IMR-90 (cell line): ENCODE data around the gene SLC2A14. TPM values are rescaled to one million over a fixed set of nuclear protein-coding genes. Genes with fewer than 3 reads are reported as not detected.
"Not testable (repeated sequence)": the region's sequence is repeated elsewhere in the genome, so short reads cannot be mapped to it uniquely, and the experiment has no call there.

Source experiments
- ATAC-seq: fragments of 200-7000 bp; cut with Tn5 transposase; 2 replicates; pipeline ENCODE4 v1.9.1; 2020; ENCODE audit warnings: low read depth, mild to moderate bottlenecking, moderate library complexity
- BruUV-seq: library from RNA; stranded (reverse); fragments of 400-500 nt; replicated peaks from 2 replicates; lab custom pipeline; 2021; lab: Mats Ljungman, UMichigan
- CTCF ChIA-PET: fragments of 300-600 bp; formaldehyde crosslinking; extraction: SDS; loops from one replicate; lab custom pipeline; 2021; ENCODE audit warnings: antibody characterized with exemption; lab: Yijun Ruan, JAX
- POLR2A ChIA-PET: fragments of 300-600 bp; sonication (Branson Sonifier 250); formaldehyde crosslinking; loops from one replicate; lab custom pipeline; 2022; ENCODE audit warnings: antibody characterized with exemption; ENCODE audit not compliant: unreplicated experiment; lab: Charles Lee
- DNase-seq: peaks from one replicate; pipeline ENCODE4 v3.0.0; 2013
- H2AFZ ChIP-seq: replicated peaks from 2 replicates; pipeline ENCODE3; 2013; ENCODE audit warnings: low read length, mild to moderate bottlenecking; ENCODE audit not compliant: poor library complexity
- H2AK5ac ChIP-seq: 2 replicates; pipeline ENCODE4 v1.6.1; 2013; ENCODE audit warnings: low read depth, low read length, inconsistent platforms
- H2AK9ac ChIP-seq: replicated peaks from 2 replicates; pipeline ENCODE3; 2013; ENCODE audit warnings: mild to moderate bottlenecking, low read depth, low read length, moderate library complexity; ENCODE audit not compliant: poor library complexity
- H2BK120ac ChIP-seq: 2 replicates; pipeline ENCODE4 v1.6.1; 2013; ENCODE audit warnings: low read depth, low read length, inconsistent platforms
- H2BK15ac ChIP-seq: 3 replicates; pipeline ENCODE4 v1.6.1; 2013; ENCODE audit warnings: low read depth, low read length, inconsistent platforms
- H2BK20ac ChIP-seq: 2 replicates; pipeline ENCODE4 v1.6.1; 2013; ENCODE audit warnings: low read depth, mild to moderate bottlenecking, inconsistent platforms, low read length, moderate library complexity
- H2BK5ac ChIP-seq: 2 replicates; pipeline ENCODE4 v1.6.1; 2013; ENCODE audit warnings: mild to moderate bottlenecking, low read depth, low read length, inconsistent platforms; ENCODE audit not compliant: poor library complexity, severe bottlenecking
- H3K14ac ChIP-seq: replicated peaks from 2 replicates; pipeline ENCODE4 v1.6.1; 2013; ENCODE audit warnings: low read depth, low read length, inconsistent platforms
- H3K18ac ChIP-seq: 2 replicates; pipeline ENCODE4 v1.6.1; 2013; ENCODE audit warnings: low read depth, low read length, control low read depth
- H3K23ac ChIP-seq: 2 replicates; pipeline ENCODE4 v1.6.1; 2013; ENCODE audit warnings: low read depth, low read length, inconsistent platforms
- H3K27ac ChIP-seq: 2 replicates; pipeline ENCODE4 v1.5.1; 2013; ENCODE audit warnings: mild to moderate bottlenecking, control low read depth, low read length; ENCODE audit not compliant: insufficient read depth
- H3K27me3 ChIP-seq: 2 replicates; pipeline ENCODE4 v1.6.1; 2013; ENCODE audit warnings: low read length; ENCODE audit not compliant: control insufficient read depth, insufficient read depth
- H3K36me3 ChIP-seq: 2 replicates; pipeline ENCODE4 v1.6.1; 2013; ENCODE audit warnings: low read length, mixed read lengths; ENCODE audit not compliant: control insufficient read depth, insufficient read depth
- H3K4ac ChIP-seq: 2 replicates; pipeline ENCODE4 v1.6.1; 2013; ENCODE audit warnings: low read depth, low read length, inconsistent platforms
- H3K4me1 ChIP-seq: 2 replicates; pipeline ENCODE4 v1.6.1; 2013; ENCODE audit warnings: low read length, mixed read lengths; ENCODE audit not compliant: control insufficient read depth, insufficient read depth
- H3K4me2 ChIP-seq: 2 replicates; pipeline ENCODE4 v1.6.1; 2013; ENCODE audit warnings: low read depth, mild to moderate bottlenecking, control low read depth, low read length, moderate library complexity
- H3K4me3 ChIP-seq: 2 replicates; pipeline ENCODE4 v1.5.1; 2013; ENCODE audit warnings: low read depth, mild to moderate bottlenecking, control low read depth, low read length, moderate library complexity; ENCODE audit not compliant: insufficient read depth
- H3K56ac ChIP-seq: 2 replicates; pipeline ENCODE4 v1.6.1; 2013; ENCODE audit warnings: low read length, inconsistent platforms; ENCODE audit not compliant: insufficient read depth; ENCODE audit errors: extremely low read depth
- H3K79me1 ChIP-seq, 2 experiments: 2 replicates each; pipeline ENCODE4 v1.6.1; 2013; ENCODE audit warnings: low read length in 2 of 2, inconsistent platforms in 1 of 2, low read depth in 1 of 2
- H3K9ac ChIP-seq: 2 replicates; pipeline ENCODE4 v1.6.1; 2013; ENCODE audit warnings: low read depth, low read length, control low read depth
- H3K9me1 ChIP-seq: 2 replicates; pipeline ENCODE4 v1.6.1; 2013; ENCODE audit warnings: low read length, inconsistent platforms; ENCODE audit not compliant: insufficient read depth
- H3K9me3 ChIP-seq: 2 replicates; pipeline ENCODE4 v1.6.1; 2013; ENCODE audit warnings: low read length; ENCODE audit not compliant: control insufficient read depth, insufficient read depth
- H4K20me1 ChIP-seq: 2 replicates; pipeline ENCODE4 v1.6.1; 2013; ENCODE audit warnings: low read length, inconsistent platforms; ENCODE audit not compliant: insufficient read depth
- H4K5ac ChIP-seq: 2 replicates; pipeline ENCODE4 v1.6.1; 2013; ENCODE audit warnings: mild to moderate bottlenecking, low read depth, low read length, control low read depth
- H4K8ac ChIP-seq, 2 experiments: 2 replicates each; pipeline ENCODE4 v1.6.1; 2013; ENCODE audit warnings: low read depth in 2 of 2, low read length in 2 of 2, control low read depth in 1 of 2, inconsistent platforms in 1 of 2
- H4K91ac ChIP-seq: 2 replicates; pipeline ENCODE4 v1.6.1; 2013; ENCODE audit warnings: low read depth, low read length, inconsistent platforms; ENCODE audit not compliant: insufficient read depth
- WGBS, 2 experiments: methylation state at CpG; one replicate each; pipeline versions ENCODE4 v1.1.5 to v1.1.7; 2013; ENCODE audit warnings: missing lambda C conversion rate in 2 of 2; ENCODE audit not compliant: insufficient read length in 1 of 2; ENCODE audit errors: extremely low coverage in 2 of 2; 5-methylcytosine and 5-hydroxymethylcytosine counted together
- dilution Hi-C: fragments of 300-500 bp; cut with HindIII; formaldehyde crosslinking; loops from one replicate; pipeline ENCODE4 v1.14.3; 2018; ENCODE audit warnings: low sequenced_read_pairs; ENCODE audit not compliant: unreplicated experiment
- in situ Hi-C: fragments of 300-500 bp; cut with MboI; formaldehyde crosslinking; loops from 3 replicates; pipeline ENCODE4 v1.14.3; 2019; ENCODE audit warnings: low sequenced_read_pairs, inconsistent platforms, mixed read lengths
- intact Hi-C: fragments of 100-400 bp; cut with micrococcal nuclease; formaldehyde crosslinking; loops from 2 replicates; pipeline ENCODE4 v1.10.0; 2022
- polyA plus RNA-seq, 3 experiments: library from polyadenylated mRNA; depleted of rRNA; stranded (reverse); fragments of >200 nt; gene quantifications; 2 replicates each; pipeline ENCODE4 v1.2.3, GENCODE V29; 2012; ENCODE audit warnings: low replicate concordance in 1 of 3
- total RNA-seq: library from RNA; depleted of rRNA; stranded (reverse); fragments of >200 nt; gene quantifications from 2 replicates; pipeline ENCODE4 v1.2.3, GENCODE V29; 2012

SLC2A14 gene
- total and polyA plus RNA-seq, 2 of the 4 experiments (the other 2 are of a cell fraction): 0.05 TPM; not detected in 1

DNA sequence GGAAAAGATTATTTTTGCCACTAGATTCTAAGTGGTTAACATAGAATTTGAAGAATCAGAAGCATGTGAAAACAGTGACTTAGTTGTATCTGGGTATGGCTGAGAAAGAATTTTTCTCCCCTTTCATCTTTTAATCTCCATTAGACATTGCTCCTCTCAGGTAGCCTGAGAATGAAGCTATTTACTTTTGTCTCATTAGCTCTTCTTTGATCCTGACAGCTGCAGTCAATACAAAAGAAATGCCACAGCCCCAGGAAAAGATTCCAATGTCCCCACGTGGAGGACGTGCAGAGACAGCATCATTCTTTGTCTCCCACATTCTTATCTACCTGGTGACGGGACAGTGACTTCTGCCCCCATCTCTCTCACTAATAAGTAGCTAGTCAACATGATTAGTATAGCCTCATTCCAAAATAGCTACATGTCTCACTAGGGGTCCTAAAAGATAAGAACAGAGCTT, 21.1 kb downstream of the SLC2A14 start:
- H2AK5ac ChIP-seq, intact Hi-C loops, H3K4ac ChIP-seq, dilution Hi-C loops, H3K27ac ChIP-seq, H2BK20ac ChIP-seq, H2BK120ac ChIP-seq, H3K27me3 ChIP-seq, H3K9ac ChIP-seq, H3K23ac ChIP-seq, H2BK15ac ChIP-seq, H3K18ac ChIP-seq, H3K4me3 ChIP-seq, H4K8ac ChIP-seq, DNase-seq, H3K9me1 ChIP-seq, H3K4me1 ChIP-seq, H3K56ac ChIP-seq, H3K79me1 ChIP-seq, H3K14ac ChIP-seq, BruUV-seq, H4K91ac ChIP-seq, POLR2A ChIA-PET, H2AK9ac ChIP-seq, H3K4me2 ChIP-seq, H2AFZ ChIP-seq, H3K36me3 ChIP-seq, H2BK5ac ChIP-seq, H3K9me3 ChIP-seq, H4K5ac ChIP-seq, H4K20me1 ChIP-seq: not testable (repeated sequence)
- WGBS, 2 experiments: no CpG with 5 or more reads among the region's 3 CpGs
- peak; percentile 52 for ATAC-seq
- in situ Hi-C loops: loop anchor here (10.0 kb wide), 1 partner anchor 143 kb away; no protein-coding TSS in a partner anchor
- CTCF ChIA-PET: interaction anchor here (1.3 kb wide), 1 partner anchor 82 kb away, joined by 4 read pairs; no protein-coding TSS in a partner anchor

- H3K27ac ChIP-seq, H4K8ac ChIP-seq, H2BK15ac ChIP-seq, H2BK20ac ChIP-seq, H2BK5ac ChIP-seq, H2BK120ac ChIP-seq, H2AK9ac ChIP-seq, H4K91ac ChIP-seq, H3K4me1 ChIP-seq, H4K20me1 ChIP-seq, H3K23ac ChIP-seq, H3K4me2 ChIP-seq, H3K56ac ChIP-seq, POLR2A ChIA-PET, H3K9me1 ChIP-seq, H3K14ac ChIP-seq, intact Hi-C loops, H3K4ac ChIP-seq, H3K18ac ChIP-seq, H3K4me3 ChIP-seq, H2AFZ ChIP-seq, H3K36me3 ChIP-seq, BruUV-seq, H3K9ac ChIP-seq, DNase-seq, ATAC-seq, H3K27me3 ChIP-seq, dilution Hi-C loops, H2AK5ac ChIP-seq, H3K9me3 ChIP-seq, H4K5ac ChIP-seq, H3K79me1 ChIP-seq: not testable (repeated sequence)
- WGBS, 2 experiments: no CpG with 5 or more reads among the region's 5 CpGs
- CTCF ChIA-PET: interaction anchor here (1.3 kb wide), 1 partner anchor 83 kb away, joined by 4 read pairs; no protein-coding TSS in a partner anchor
- in situ Hi-C loops: loop anchor here (10.0 kb wide), 1 partner anchor 145 kb away; no protein-coding TSS in a partner anchor
Observed at GRCh38 chr12:7850099-7850498, 22.6 kb downstream of the SLC2A14 start.
